Activated CD8-positive, alpha-beta memory T cell treated with anti-CD3 and anti-CD28 coated beads for 48 hours (primary cell): ENCODE measurements around the gene PPT2.

Experiments used
- DNase-seq, 3 experiments: peaks; one replicate each; pipeline ENCODE4 v3.0.0-alpha.2; 2020; ENCODE audit warnings: low read depth in 2 of 3, low spot score in 2 of 3

Gene PPT2, protein sequence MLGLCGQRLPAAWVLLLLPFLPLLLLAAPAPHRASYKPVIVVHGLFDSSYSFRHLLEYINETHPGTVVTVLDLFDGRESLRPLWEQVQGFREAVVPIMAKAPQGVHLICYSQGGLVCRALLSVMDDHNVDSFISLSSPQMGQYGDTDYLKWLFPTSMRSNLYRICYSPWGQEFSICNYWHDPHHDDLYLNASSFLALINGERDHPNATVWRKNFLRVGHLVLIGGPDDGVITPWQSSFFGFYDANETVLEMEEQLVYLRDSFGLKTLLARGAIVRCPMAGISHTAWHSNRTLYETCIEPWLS

DNA sequence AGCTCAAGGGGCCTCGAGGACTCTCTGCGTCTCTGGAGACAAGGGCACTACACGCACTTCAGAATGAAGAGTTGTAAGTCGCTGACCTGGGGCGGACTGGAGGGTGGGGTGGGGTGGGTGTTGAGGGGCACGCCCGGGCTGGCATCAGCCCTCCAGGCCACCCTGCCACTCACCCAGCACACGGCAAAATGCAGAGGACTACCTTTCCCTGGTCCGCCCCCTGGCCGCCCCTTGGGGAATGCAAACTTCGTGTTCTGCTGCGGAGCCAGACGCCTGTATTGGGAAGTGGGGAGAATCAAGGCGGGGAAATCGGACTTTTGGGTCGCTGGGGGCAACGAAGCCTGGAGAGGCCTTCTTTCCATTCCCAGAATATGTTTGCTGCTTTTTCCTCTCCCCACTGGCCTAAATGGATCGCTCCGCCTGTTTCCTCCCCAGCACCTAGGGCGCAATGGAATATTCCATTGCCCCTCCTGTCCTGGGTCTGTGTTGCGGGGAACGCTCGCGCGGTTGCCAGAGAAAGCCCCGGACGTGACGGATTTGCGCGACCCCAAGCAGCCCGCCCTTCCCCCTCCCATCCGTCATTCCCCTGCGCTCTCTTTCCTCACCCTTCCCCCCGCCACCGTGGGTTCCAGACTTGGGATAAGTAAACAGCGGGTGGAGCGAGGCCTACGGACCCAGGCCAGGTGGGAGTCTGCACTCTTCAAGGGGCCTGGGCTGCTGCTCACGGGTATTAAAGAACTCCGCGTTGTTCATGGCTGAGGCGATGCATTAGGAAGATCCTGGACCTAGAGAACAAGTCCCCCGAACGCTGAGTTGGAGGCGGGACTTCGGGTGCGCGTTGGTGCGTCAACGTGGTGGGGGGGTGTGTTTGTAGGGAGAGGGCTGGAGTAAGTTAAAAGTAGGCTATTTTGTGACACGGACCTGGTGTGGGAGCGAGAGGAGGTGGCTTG is at the start of gene PPT2:
Gene PPT2, plus strand, starts transcription at position 578 of the 950 bp plus-strand sequence. CDS start 454 bp downstream, outside the sequence.
- peak; percentile 73 to 76 (median 75) for DNase-seq

DNA sequence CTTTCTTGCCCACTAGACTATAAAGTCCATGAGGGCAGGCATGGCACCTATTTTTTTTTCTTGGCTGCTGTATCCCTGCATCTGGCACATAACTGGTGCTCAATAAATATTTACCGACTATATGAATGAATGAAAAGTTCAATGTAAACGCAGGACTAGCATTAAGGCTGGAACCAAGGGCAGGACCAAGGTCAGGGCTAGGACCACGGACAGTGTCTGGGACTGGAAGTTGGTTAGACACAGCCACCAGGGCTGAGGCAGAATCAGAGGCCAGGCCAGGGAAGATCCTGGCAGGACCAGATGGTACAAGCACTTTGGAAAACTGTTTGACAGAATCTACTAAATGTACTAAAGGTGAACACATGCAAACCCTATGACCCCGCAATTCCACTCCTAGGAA is 48.5 kb upstream of the PPT2 start:
- DNase-seq: no peak

DNA sequence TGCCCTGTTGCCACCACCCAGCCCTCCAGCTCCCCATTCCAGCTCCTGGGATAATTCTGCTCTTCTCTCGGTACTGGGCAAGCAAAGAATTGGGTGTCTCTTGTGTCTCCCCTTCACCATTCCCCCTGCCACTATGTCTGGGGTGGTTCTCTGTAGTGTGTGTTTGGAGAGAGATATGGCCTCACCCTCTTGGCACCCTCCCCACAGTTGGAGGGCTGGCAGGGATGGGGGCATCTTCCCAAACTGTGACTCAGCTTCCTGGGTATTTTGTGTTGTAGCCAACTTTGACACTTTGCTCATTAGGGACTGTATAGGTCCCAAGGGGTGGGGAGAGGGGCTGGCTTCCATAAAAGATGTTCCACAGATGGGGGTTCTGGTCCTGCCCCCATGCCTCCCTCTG is 46.5 kb upstream of the PPT2 start:
- no peak for DNase-seq

DNA sequence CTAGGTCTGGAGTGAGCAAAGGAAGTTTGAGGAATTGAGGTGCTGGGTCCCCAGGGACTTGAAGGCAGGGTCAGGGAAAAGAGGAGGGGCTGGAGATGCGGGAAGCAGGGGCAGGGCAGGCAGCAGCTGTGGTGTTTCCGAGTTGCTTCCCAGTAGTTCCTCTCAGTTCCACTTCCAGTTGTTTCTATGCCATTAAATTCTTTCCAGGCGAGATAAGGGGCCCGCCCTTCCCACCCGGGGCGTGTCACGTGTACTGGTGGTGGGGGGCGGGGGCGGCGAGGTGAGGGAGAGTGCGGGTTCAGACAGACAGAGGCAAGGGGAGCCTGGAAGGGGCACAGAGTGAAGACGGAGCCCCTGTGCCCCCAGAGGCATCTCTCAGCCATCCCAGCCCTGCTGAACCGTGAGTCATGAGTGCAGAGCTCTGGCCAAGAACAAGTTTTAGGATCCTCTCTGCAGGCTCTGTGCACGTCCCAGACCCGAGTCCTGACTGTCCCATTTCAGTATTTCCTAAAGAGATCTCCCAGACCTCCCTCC is 45.8 kb upstream of the PPT2 start:
- DNase-seq: no peak

DNA sequence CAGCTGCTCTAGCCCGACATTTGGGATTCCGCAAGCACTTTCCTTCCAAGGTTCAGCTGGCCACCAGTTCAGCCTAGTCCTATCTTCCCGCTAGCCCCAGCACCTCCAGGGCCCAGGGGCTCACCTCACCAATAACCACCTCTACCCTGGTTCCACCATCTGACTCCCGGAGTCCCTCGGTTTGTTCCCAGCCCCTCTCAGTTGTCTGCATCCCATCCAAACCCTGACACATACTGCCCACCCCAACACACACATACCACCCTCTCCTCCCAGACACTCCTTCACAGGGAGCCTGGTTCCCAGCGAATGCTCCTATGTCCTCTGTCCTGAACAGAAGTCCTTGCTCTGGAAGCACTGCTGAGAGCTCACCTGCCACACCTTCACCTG is 45.2 kb upstream of the PPT2 start:
- no peak for DNase-seq

DNA sequence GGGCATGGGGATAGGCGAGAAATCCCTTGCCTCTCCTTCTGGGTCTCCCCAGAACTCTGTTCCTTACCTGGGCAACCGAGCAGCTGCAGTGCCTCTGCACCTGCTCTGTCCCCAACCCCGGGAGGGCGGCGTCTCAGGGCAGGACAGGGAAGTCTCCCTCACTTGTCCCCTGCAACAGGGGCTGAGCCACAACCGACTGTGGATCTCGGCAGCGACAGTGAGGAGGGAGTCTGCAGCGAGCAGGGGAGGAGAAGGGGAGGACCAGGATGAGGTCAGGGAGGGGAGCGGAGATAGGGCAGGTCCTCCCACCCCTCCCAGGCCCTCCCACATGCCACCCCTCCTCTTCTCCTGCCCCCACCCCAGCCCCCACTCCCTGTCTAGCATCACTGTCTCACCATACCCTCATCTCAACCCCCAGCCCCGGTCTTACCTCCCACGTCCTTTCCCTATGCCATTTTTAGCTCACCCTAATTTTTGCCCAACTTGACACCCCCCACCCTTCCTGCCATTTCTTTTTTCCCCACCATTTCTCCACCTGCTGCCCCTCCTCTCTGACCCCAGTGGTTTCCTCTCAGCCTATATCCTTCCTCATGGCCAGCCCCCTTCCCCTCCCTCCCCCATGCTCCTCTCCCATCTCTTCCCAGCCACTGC is 44.7 kb upstream of the PPT2 start, which contains the start of gene TNXB:
Gene TNXB, minus strand, starts transcription at position 225 of the 651 bp plus-strand sequence. CDS start 11,140 bp downstream, outside the sequence.
- no peak for DNase-seq

DNA sequence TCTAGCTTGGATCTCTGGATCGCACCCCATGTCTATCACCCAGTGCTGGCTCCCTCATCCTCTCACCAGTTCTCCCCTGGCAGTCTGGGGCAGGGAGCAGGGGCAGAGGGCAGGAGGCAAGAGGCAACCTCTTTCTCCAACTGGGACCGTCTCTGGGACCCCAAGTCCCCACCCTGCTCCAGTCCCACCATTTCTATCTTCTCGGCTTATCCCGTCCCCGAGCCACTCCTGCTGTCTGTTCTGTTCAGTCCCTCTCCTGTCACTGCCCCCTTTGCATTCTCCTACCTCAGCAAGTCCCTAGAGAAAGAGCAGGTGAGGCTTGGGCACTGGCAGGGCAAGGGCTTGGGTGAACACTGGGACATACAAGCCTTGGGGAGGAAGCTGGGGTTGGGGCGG is 44.2 kb upstream of the PPT2 start:
- no peak for DNase-seq

DNA sequence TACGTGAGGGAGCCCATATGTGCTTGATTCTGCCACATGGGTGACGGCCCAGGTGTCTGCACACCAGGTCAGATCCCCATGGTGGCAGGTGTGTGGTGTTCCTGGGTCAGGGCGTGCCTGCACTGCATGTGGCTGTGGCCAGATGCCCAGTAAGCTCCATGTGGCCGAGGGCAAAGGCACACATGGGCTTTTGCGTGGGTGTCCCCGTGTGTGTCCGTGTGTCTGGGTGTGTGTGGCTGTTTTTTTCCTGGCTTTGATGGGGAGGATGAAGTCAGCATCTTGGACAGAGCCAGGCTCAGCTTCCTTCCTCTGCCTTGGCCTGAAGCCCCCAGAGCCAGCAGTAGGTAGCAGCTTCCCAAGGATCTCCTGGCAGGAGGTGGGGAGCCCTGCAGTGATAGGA is 43.3 kb upstream of the PPT2 start:
- DNase-seq: no peak

DNA sequence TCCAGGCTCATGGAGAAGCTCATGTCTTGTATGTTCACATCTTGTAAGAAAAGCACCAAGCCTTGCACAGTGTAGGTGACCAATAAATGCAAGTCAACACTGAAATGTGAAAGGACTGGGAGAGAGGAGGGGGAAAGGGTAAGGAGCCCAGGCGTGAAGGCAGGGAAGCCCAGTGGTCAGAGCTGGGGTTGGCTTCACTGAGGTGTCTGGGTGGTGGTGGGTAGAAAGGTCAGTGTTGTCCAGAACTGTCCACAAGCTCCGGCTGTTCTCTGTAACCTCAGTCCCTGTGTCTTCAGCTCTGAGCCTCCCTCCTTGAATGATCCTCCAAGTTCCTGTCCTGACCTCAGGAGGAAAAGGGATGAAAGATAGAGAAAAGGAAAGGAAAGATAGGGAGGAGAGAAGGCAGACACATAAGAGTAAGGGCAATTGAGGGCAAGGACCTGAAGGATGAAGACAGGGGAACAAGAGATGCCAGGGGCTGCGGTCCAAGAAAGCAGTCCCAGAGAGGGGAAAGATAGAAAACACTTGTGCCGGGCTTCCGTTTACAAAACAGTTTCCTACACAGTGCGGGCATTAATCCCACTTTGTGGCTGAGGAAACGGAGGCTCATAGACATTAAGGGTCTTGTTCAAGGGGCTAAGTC is 42.4 kb upstream of the PPT2 start:
- DNase-seq: no peak

DNA sequence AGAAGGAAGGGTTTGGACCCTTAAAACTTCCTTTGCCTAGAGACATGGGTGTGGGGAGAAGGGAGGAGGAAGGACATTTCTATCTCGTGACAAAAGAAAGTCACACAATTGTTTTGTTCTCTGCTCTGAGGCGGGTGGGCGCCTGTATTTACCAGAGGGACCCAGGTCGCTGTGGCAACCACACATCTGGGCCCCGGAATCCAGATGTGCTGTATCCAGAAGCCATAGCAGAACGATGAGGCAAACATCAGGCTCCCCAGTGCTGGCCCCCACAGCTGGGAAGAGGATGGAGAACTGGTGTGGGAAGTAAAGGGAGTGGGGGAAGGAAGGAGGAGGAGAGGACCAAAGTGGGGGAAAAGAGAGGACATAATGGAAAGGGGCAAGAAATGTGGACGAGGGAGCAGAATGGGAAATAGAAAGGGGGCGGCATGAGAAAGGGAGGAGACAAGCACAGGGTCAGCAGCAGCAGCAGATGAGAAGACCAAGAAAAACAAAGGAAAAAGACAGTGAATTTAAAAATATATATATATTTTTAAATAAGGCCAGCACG is 41.4 kb upstream of the PPT2 start:
- no peak for DNase-seq

DNA sequence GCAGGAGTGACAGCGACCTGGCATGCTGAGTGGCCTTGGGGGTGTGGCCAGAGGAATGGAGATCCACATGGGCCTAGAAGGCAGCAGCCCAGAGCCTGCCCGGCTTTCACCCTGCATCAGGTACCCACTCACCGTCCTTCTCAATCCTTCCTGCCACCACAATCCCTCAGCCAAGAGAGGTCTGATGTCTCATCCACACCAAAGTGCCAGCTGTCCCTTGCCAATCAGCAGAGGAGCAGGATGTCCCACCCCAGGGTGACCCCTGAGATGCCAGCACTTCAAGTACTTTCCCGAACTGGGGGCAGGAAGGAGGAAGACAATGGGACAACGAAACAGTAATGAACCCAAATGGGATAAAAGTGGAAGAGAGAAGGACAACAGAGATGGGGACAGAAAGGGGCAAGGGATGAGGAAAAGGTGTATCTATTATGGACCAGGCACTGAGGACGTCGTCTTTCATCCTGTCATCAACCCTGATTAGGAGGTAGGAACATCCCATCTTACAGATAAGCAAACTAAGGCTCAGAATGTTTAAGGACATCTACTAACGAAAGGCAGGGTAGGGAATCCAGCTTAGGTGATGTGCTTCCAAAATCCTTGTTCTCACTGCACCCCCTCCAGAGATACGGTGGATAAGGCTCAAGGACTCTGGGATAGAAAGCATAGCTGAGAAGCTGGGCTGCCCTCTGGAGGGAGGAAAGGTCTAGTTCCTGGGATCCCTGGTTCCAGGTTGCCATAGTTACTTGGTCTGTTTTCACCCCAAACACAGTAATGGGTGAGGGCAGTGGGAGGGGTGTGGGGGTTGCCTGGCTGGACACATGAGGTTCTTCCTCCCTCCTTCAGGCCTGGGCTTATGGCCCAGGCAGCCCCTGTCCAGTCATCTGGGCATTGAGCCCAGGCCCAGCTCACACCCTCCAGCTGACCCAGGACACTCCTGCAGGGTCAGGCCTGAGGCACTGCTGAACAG is 40.3 kb upstream of the PPT2 start:
- no peak for DNase-seq

DNA sequence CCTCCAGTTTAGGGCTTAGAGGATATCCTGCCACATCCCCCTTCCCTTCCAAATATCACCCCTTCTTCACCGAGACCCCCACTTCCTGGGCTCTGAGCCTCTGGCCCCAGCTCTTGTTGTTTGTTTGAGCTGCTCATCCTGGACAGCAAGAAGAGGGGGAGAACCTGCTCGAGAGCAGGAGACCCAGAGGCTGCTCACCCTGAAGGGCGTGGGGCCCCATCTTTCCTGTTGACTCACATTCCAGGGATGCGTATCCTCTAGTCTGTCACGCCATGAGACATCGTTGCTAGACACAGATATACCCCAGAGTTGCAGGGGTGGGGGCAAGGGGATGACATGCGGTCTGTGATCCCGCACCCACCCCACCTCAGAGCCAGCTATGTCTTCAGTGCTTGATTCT is 39.1 kb upstream of the PPT2 start:
- no peak for DNase-seq

DNA sequence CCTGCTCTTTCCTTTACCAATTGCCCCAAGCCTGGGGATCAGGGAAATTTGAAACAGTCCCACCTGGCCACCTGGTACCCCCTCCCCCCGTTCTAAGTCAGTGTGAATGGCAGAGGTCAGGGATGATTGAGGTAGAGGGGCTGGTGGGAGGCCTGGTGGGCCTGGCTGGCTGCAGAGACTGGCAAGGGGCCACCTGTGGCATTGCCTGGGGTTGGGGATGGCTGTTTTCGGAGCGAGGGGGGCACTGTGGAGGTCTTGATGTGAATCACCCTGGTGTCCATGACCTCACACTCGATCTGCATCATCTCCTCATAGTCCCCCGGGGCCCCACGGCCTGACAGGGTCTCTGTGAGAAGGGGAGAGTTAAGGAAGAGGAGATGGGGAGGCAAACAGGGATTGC is 38.3 kb upstream of the PPT2 start:
- DNase-seq: no peak

DNA sequence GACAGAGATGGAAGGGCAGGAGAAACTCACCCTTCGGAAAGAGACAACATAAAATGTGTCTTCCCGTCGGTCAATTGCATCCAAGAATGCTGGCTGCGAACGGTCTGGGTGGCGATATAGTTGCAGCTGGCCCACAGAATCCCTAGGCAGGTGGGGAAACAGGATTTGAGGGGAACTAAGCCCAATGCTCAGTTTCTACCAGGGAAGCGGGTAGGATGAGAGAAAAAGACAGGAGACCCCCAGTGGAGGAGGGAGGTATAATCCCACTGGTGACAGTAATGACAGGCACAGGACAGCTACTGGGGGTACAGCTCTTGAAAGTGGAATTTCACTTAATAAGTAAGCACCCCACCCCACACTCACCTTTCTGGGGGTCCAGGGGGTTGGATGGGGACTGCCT is 37.3 kb upstream of the PPT2 start:
- DNase-seq: no peak

DNA sequence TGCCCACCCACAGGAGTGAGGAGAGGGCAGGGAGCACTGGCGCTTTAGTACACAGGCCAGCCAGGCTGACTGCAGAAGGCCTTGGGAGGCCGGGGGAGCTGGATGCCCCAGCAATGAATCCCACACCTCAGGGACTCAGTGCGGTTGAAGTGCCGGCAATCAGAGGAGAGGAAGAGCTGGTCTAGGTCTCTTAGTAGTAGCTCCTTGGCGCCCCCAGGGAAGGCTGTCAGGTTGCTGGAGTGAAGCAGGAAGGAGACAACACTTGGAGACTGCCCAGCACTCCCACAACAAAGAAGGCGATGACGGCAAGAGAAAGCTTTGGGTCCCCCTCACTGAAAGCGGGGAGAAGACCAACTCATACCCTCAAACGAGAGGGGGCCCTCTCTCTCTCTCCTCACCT is 36.5 kb upstream of the PPT2 start:
- DNase-seq: no peak

DNA sequence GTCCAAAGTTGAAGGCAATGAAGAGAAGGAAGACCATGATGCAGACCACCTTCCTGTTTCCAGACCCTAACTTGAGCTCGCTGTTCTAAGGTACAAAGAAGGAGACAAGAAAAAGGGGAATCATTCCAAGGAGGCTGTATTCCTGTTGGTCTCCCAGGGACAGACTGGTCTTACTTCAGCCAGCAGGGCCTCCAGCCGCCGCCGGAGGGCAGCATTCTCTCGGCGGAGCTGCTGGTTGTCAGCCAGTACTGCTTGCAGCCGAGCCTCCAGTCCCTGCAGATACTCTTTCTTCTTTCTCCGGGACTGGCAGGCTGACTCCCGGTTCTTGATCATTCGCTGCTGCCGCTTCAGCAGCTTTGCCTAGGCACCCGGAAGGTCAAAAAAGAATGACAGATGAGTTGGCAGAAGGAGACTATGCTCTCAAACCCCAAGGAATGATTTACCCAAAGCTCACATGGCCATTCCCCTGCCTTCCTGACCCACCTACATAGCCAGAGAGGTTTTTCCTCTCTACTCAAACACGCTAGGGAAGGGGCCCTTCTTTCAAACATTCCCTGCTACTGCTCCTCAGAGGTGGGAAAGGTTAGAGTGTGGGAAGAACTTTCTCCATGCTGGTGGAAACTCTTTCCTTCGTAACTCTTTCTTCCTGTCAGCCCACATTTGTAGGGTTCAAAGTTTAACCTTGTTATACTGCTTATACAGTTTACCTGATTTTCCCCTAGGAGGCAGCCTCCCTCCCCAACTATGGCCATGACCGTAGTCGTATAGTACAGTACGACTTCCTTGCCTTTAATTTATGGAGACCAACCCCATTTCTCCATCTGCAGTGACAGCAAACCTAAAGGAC is 34.9 kb upstream of the PPT2 start:
- peak in 2 of 3 experiments; percentile 34 to 43 for DNase-seq

DNA sequence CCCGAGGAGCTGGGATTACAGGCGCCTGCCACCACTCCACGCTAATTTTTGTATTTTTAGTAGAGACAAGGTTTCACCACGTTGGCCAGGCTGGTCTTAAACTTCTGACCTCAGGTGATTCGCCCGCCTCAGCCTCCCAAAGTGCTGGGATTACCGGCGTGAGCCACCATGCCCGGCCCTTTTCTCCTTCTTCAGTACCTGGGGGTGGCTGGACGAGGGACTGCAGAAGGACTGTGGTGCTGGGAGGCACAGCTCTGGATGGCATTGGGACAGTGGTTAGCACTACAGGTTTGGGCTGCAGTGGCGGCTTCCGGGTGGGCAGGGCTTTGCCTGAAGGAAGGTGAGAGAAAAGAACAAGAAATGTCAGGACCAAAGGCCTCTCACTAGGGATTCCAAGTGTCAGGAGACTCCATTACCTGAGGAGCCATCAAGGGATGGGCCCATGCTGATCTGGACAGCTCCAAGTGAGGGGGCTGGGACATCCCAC is 33.3 kb upstream of the PPT2 start:
- DNase-seq: no peak

DNA sequence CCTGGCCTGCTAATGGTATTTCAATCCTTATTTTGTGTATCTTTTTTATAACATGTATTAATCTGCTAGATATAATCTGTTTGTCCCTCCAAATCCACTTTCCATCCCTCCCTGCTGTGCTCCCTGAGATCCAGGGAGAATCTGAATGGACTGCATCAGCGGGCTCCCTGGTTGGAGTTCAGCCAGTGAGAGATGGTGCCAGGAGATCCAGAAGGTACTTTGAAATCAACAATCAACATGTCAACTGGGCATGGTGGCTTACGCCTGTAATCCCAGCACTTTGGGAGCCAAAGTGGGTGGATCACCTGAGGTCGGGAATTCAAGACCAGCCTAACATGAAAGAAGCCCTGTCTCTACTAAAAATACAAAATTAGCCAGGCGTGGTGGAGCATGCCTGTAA is 30.3 kb upstream of the PPT2 start:
- DNase-seq: no peak
